HG03139 (cell line): Measurements from ENCODE around the gene TMEM203.

Experiments used
- ATAC-seq: cut with Tn5 transposase; IDR thresholded peaks from one replicate; pipeline ENCODE4 v1.9.1; 2021; ENCODE audit not compliant: unreplicated experiment

Gene TMEM203

DNA sequence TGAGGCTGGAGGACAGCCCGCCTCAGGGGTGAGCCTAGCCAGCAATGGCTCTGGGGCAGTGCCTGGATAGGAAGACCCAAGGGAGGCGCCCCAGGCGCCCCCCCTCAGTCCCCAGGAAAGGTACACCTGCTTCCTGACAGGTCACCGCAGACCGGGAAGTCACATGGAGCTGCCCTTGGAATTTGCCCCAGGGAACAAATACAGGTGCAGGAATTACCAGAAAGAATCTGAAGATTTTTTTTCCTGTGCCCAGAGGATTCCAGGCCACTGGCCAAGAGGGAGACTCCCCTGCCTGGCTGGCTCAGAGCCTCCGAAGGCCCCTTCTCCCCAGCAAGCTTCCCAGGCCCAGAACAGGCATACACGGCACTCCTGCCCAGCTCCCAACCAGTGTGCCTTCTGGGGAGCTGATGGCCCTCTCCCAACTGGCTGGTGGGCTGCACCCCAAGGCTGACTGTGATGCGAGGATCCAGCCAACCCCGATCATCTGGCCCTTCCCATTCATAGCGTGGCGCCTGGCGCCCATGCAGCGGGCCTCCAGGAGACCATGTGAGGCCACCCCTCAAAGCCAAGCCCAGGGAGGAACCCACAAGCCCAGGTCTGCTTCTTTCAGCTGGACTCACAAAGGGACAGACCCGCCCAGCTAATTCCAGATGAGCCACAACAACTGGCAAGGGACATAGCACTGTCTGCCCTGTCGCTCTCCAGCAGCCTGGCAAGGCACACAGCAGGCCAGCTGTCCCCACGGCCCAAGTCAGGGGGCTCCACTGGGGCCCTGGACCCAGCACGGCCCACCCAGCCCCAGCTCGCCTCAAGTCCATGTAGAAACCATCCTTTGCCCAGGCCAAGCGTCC, 7.2 kb downstream of the TMEM203 start:
- no peak for ATAC-seq

GRCh38 chr9:137195525-137196220, 9.8 kb downstream of the TMEM203 start:
- no peak for ATAC-seq

DNA sequence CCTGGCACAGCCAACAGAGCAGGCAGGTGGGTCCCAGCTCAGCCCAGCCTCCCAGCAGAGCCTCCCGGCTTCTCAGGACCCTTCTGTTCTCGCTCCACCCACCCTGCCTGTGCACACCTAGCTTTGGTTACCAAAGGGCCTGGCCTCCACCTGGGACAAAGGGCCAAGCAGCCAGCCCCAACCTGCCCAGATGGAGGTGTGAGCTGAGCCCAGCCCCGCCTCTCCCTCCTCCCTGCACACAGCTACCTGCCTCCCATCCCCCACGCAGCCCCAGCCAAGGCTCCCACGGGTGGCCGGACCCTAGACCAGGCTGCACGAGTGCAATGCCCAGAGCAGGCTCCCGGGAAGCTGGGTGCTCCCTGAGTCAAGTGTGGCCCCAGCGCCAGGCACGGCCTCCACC, 10.5 kb downstream of the TMEM203 start:
- ATAC-seq, result no peak

DNA sequence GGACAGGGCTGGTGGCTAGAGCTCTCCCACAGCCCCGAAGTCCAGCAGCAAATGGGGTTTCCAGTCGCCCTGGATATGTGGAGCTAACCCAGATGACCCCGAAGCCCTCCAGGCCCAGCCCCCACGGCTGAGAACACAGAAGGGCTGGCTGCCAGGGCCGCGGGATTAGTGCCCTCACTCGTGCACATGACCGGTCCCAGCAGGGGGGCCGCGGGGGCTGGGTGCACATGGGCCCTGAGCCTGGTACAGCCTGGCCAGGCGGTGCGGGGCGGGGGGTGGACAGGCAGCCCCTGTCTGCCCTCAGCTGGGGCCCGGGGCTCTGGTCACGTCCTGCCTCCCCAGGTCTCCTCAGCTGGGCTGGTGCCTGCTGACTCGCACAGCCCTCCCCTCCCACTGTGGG, 11.1 kb downstream of the TMEM203 start:
- ATAC-seq, result no peak

- no peak for ATAC-seq
Measured at GRCh38 chr9:137193771-137194170, 11.7 kb downstream of the TMEM203 start.

DNA sequence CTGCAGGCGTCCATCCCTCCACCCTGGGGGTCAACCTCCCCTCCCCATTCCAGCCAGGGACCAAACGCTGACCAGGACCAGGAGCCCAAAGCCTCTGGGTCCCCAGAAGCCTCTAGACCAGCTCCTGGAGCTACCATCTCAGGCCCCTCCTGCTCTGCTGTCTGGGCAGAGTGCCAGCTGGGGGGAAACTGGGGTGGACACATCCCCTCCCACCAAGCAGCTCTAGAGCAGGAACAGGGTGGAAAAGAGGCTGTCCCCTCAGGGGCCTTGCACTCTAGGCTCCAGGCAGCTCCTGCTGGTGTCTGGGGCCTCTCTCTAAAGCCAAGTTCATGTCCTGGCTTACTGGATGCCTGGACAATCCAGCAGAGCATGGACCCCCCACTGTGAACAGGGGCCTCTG, 12.6 kb downstream of the TMEM203 start:
- no peak for ATAC-seq

- ATAC-seq, result no peak
Measured at GRCh38 chr9:137192448-137192780, 13.0 kb downstream of the TMEM203 start.

DNA sequence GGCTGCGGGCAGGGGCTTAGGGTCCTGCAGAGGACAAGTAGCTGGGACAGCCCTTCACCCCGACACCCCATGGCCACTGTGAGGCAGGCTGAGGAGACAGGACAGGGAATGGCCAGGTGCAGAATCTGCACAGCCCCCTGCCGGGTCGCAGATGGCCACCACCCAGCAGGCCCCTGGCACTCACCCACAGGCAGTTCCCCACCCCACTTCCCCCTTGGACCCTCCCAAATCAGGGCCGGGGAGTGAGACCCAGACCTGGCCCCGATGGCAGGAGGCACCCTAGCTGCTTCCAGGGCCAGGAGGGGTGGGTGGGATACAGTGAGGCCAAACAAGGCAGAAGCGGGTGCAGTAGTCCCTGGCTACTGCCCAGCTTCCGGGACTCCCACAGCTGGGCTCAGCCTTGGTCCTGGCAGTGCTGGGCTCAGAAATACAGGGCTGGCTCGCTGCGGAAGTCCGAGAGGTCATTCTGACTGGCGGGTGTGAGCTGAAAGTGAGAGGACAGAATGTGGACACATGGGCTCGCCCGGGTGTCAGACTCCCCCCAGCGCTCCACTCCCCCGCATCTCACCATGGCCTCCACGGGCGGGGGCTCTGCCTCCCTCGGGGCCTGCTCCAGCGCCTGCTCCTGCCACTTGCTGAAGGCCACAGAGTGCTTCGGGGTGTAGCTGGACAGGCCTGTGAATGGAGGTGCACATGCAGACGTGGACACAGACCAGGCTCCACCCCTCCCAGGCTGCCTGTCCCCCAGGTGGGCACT, 13.6 kb downstream of the TMEM203 start:
- ATAC-seq, result no peak

DNA sequence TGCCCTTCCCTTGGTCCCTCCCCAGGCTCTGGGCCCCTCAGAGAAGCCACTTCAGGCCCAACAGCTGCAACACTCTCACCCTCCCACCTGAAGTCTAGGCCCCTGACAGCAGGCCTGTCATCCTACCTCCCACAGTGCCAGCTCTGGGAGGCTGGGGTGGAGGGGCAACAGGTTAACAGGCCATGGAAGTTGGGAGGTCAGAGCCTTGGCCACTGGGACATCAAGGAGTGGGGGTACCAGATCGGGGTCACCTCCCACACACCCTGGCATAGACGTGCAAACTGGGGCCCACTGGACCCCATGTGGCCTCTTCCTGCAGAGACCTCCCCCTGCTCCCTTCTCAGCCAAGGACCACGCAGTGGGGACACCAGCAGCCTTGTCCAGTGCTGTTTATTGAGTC, 14.2 kb downstream of the TMEM203 start:
- no peak for ATAC-seq

GRCh38 chr9:137190315-137190856, 15.1 kb downstream of the TMEM203 start:
- ATAC-seq, result no peak

DNA sequence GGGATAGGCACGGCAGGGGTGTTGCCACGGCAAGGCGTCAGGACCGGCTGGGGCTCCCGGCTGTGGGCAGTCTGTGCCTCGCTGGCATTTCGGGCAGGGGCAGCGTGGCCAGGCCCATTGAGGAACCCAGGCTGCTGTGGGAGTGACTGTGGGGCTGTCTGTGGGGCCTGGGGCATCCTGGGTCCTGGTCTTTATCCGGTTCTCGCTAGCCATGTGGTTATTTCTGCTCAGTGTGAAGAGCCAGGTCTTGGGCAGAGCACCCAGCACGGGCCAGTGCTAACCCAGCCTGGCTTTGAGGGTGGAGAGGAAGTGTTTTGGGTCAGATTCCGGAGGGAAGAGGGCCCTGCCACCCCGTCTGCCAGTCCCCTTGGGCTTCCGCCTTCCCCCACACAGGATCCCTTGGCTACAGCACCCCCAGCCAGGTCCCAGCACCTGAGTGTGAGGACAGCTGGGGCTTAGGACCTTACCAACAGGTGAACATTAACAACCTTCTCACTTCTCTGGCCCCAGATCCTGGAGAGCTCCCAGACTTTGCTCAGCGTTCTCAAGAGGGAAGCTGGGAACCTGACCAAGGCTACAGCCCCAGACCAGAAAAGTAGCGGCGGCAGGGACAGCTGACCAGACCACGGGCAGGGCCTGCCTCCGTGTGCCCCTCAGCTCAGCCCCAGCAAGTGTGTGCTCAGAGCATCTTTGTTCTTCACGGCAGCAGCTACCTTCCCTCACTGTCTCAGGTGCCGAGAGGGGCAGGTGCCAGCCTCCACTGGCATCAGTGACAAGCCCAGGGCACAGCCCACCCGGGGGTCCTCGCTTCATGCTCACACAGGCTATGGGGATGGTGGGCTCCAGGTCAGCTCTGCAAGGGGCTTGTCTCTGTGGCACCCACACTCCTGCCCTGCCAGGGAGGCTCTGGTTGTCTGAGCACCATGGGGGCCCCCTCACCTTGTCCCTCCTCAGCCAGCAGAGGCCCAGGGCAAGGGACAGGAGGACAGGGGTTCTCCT, 15.9 kb downstream of the TMEM203 start:
- ATAC-seq, result no peak

- peak; percentile 65 for ATAC-seq
Measured at GRCh38 chr9:137188490-137189296, 16.8 kb downstream of the TMEM203 start, which contains the start of the genes ANAPC2 and SSNA1. Gene ANAPC2 (minus strand): TSS chr9:137188560. CDS start chr9:137188532, 28 bp downstream. Gene SSNA1 (plus strand): TSS chr9:137188676. CDS start chr9:137188727, 51 bp downstream.

- ATAC-seq, result no peak
Measured at GRCh38 chr9:137188086-137188489, 17.4 kb downstream of the TMEM203 start.

- ATAC-seq, result no peak
Measured at GRCh38 chr9:137187386-137187785, 18.1 kb downstream of the TMEM203 start.

- ATAC-seq, result no peak
Measured at GRCh38 chr9:137186385-137186784, 19.1 kb downstream of the TMEM203 start.

DNA sequence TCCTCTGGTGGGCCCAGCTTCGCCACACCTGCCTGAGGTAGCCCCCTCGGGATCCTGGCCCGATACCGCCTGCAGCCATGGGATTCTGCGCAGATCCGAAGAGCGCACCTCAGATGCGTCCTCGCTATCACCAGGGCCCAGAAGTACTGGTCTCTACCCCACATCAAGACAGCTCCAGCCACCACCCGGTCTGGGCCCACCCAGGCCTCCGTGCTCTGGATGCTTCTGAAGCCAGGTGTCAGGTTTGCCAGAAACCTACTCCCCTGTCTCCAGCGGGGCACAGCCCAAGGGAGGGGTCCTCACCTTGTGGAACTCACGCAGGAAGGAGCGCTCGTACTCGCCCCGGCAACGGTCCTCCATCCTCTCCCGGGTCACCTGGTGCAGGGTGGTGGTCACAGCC, 19.5 kb downstream of the TMEM203 start:
- no peak for ATAC-seq

DNA sequence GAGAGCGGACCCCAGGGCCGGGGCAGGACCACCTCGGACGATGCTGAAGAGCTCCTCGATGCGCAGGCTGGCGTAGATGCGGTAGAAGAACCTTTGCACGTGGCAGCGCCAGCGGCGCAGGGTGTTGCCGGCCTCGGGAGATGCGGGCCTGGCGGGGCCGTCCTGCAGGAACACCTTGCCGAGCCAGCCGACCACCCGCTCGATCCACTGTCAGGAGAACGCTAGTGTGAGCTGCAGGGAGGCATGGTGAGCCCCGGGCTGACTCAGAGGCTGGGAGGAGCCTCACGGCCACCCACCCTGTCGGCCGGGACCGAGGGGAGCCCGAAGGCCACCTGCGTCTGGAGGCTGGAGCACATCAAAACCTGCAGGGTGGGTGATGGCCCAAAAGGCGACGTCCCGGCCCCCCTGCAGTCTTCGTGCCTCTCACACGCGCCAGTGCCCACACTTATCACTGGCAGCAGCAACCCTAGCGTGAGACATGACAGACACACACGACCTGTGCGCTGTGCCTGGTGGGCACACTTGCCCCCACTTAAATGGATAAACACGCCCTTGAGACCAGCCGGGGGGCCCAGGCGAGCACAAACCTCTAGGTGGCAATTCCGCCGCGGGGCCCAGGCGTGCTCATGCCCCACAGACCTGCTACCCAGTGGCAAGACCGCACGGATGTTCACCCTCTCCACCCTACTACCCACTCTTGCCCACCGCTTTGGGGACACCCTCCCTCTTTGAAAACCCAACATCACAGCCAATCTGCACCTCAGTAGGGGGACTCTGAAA, 20.4 kb downstream of the TMEM203 start:
- ATAC-seq, result no peak

DNA sequence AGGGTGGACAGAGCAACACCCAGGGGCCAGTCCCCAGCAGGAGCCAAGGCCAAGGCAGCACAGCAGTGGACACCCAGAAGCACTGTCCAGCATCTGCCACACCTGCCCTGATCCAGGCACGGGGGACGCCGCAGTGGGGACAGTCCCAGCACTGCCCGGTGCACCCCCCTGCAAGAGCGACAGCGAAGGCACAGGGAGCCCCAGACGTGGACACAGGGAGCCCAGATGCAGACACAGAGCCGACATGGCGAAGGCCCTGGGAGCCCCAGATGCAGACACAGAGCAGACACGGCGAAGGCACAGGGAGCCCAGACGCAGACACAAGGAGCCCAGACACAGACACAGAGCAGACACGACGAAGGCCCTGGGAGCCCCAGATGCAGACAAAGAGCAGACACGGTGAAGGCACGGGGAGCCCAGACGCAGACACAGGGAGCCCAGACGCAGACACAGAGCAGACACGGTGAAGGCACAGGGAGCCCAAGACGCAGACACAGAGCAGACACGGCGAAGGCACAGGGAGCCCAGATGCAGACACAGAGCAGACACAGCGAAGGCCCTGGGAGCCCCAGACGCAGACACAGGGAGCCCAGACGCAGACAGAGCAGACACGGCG, 21.4 kb downstream of the TMEM203 start:
- no peak for ATAC-seq
